ENCODE measurements around the gene SF3B6. TPM values are rescaled to one million over a fixed set of nuclear protein-coding genes. Genes with fewer than 3 reads are reported as not detected.

Gene SF3B6
- total RNA-seq = 100 to 1,000 TPM in 3 of 4 donors, 10 to 100 TPM in 1; 86.9 to 121 (median 113) TPM

- Histone ChIP-seq H3K27me3 (no peaks in the 10 kb centered on the region), H3K36me3 (peaks cover 0 to 56% (median 35%) of the 10 kb centered on the region in 4 donors), H3K4me1 (peaks cover 19 to 39% (median 25%) of the 10 kb centered on the region in 4 donors), H3K9me3 (no peaks in the 10 kb centered on the region), H3K4me3 (peak within 1 kb of the TSS; percentile 70 to 91 (median 74)), H3K27ac (replicated peaks in 1 of 4) (peak within 1 kb of the TSS; percentile 88 to 96 (median 92))
- peak; percentile 99 for DNase-seq (ENCODE audit: extremely low spot score)
- 3% methylated on average over 32 of the region's 64 CpGs for WGBS
- no peak for TF ChIP-seq EP300 (IDR thresholded peaks at IDR 0.05)
- TF ChIP-seq CTCF (IDR thresholded peaks at IDR 0.05) = peak in 1 of 3 experiments; percentile 12
- TF ChIP-seq POLR2A (IDR thresholded peaks at IDR 0.05; ENCODE audit: low read depth) = no peak
- TF ChIP-seq POLR2AphosphoS5 (IDR thresholded peaks at IDR 0.05) = peak; percentile 92 to 96
- intact Hi-C loops (cut with DNase I) = loop anchor here (5.0 kb wide), 1 partner anchor 149 kb away; the partner anchor contains the start of gene ATAD2B
Observed at GRCh38 chr2:24075915-24076848, at the start of gene SF3B6. SF3B6 (minus strand) TSS chr2:24076326; CDS start chr2:24076229, 97 bp downstream.

- TF ChIP-seq CTCF (IDR thresholded peaks at IDR 0.05) (no peak), EP300 (IDR thresholded peaks at IDR 0.05) (no peak), POLR2AphosphoS5 (IDR thresholded peaks at IDR 0.05) (no peak), POLR2A (IDR thresholded peaks at IDR 0.05; ENCODE audit: low read depth) (no peak)
- Histone ChIP-seq H3K4me1 (peaks cover 19 to 30% (median 20%) of the 10 kb centered on the region in 4 donors), H3K9me3 (no peaks in the 10 kb centered on the region), H3K4me3 (peak overlapping the region; percentile 75 to 85 (median 80)), H3K27ac (replicated peaks in 1 of 4) (peak overlapping the region; percentile 92 to 96 (median 94)), H3K27me3 (no peaks in the 10 kb centered on the region), H3K36me3 (peaks cover 0 to 3% (median 0%) of the 10 kb centered on the region in 4 donors)
- WGBS = 8% methylated on average over 8 of the region's 9 CpGs
- no peak for DNase-seq (ENCODE audit: extremely low spot score)
- intact Hi-C loops (cut with DNase I) = no loop called here
Observed at GRCh38 chr2:24123922-24124580, 47.9 kb upstream of the SF3B6 start.

GRCh38 chr2:24123195-24123921, 47.2 kb upstream of the SF3B6 start, which contains the start of the genes FAM228B and PFN4:
FAM228B (plus strand) TSS chr2:24123469; CDS start chr2:24124362, 893 bp downstream.
PFN4 (minus strand) TSS chr2:24123334; CDS start chr2:24122535, 799 bp downstream.
- Histone ChIP-seq H3K4me1 (peaks cover 19 to 27% (median 20%) of the 10 kb centered on the region in 4 donors), H3K9me3 (no peaks in the 10 kb centered on the region), H3K4me3 (peak within 1 kb of the TSS; percentile 75 to 85 (median 80)), H3K36me3 (peaks cover 0 to 3% (median 0%) of the 10 kb centered on the region in 4 donors), H3K27ac (replicated peaks in 1 of 4) (peak within 1 kb of the TSS; percentile 92 to 96 (median 94)), H3K27me3 (no peaks in the 10 kb centered on the region)
- no CpG with 5 or more reads among the region's 103 CpGs for WGBS
- TF ChIP-seq POLR2AphosphoS5 (IDR thresholded peaks at IDR 0.05) (peak; percentile 77 to 89), POLR2A (IDR thresholded peaks at IDR 0.05; ENCODE audit: low read depth) (peak; percentile 46), CTCF (IDR thresholded peaks at IDR 0.05) (no peak), EP300 (IDR thresholded peaks at IDR 0.05) (no peak)
- intact Hi-C loops (cut with DNase I) = no loop called here
- DNase-seq (ENCODE audit: extremely low spot score) = no peak
